SU-DHL-6 (cell line): ENCODE results near the gene PROX1.

Source experiments
- EZH2phosphoT487 ChIP-seq: fragments of 200-600 bp; sonication (generic), shearing (Covaris generic); conservative IDR thresholded peaks from 2 replicates; pipeline ENCODE4 v1.6.1; 2018; ENCODE audit warnings: mild to moderate bottlenecking, antibody characterized with exemption, low read length, moderate library complexity, mixed read lengths
- TF ChIP-seq, protein P1 (sequence below): fragments of 200-600 bp; sonication (generic); IDR thresholded peaks from one replicate; pipeline ENCODE4 v1.5.1; 2017; ENCODE audit warnings: antibody characterized with exemption, mild to moderate bottlenecking, low read length, moderate library complexity; ENCODE audit not compliant: insufficient read depth, poor library complexity, severe bottlenecking

- TF ChIP-seq, protein P1, sequence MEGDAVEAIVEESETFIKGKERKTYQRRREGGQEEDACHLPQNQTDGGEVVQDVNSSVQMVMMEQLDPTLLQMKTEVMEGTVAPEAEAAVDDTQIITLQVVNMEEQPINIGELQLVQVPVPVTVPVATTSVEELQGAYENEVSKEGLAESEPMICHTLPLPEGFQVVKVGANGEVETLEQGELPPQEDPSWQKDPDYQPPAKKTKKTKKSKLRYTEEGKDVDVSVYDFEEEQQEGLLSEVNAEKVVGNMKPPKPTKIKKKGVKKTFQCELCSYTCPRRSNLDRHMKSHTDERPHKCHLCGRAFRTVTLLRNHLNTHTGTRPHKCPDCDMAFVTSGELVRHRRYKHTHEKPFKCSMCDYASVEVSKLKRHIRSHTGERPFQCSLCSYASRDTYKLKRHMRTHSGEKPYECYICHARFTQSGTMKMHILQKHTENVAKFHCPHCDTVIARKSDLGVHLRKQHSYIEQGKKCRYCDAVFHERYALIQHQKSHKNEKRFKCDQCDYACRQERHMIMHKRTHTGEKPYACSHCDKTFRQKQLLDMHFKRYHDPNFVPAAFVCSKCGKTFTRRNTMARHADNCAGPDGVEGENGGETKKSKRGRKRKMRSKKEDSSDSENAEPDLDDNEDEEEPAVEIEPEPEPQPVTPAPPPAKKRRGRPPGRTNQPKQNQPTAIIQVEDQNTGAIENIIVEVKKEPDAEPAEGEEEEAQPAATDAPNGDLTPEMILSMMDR = no peak
- no peak for TF ChIP-seq EZH2phosphoT487
These were observed 31.7 kb downstream of the PROX1 start for GRCh38 chr1:214019499-214019898.
